Left ventricle myocardium inferior (tissue), 1 donor: ENCODE measurements around the gene ITCH. TPM values are rescaled to one million over a fixed set of nuclear protein-coding genes. Genes with fewer than 3 reads are reported as not detected.
A peak's percentile ranks its signal among the peaks of the same experiment; 100 is the strongest.
"Not testable (repeated sequence)": the region's sequence is repeated elsewhere in the genome, so short reads cannot be mapped to it uniquely, and the experiment has no call there.

Experiments
- DNase-seq: peaks from one replicate; pipeline ENCODE4 v3.0.0-alpha.2; 2020
- H3K27ac ChIP-seq: fragments of 200-600 bp; replicated peaks from 2 replicates; pipeline ENCODE4 v1.8.0; 2021
- H3K27me3 ChIP-seq: fragments of 200-600 bp; 2 replicates; pipeline ENCODE4 v1.8.0; 2021; ENCODE audit warnings: low read depth
- H3K36me3 ChIP-seq: fragments of 200-600 bp; 2 replicates; pipeline ENCODE4 v1.8.0; 2021
- H3K4me1 ChIP-seq: fragments of 200-600 bp; 2 replicates; pipeline ENCODE4 v1.8.0; 2021
- H3K4me3 ChIP-seq: fragments of 200-600 bp; 2 replicates; pipeline ENCODE4 v1.8.0; 2021; ENCODE audit warnings: mild to moderate bottlenecking, moderate library complexity
- H3K9me3 ChIP-seq: fragments of 200-600 bp; replicated peaks from 2 replicates; pipeline ENCODE4 v1.8.0; 2021
- intact Hi-C: fragments of 100-400 bp; cut with micrococcal nuclease; formaldehyde crosslinking; loops from one replicate; pipeline ENCODE4 v1.11.0; 2022
- total RNA-seq: library from RNA; stranded (reverse); fragmentation: NEBNext Ultra II Directional; extraction: Animal tissue kit (Norgen Biotek cat#: 25700); gene quantifications from one replicate; pipeline ENCODE4 v1.2.1, GENCODE V29; 2021
- TF ChIP-seq, protein P1 (sequence below): fragments of 200-600 bp; IDR thresholded peaks from 2 replicates; pipeline ENCODE4 v1.8.0; 2021; ENCODE audit warnings: antibody characterized with exemption, mild to moderate bottlenecking, borderline replicate concordance
- donor health status: DM: no; HTN: yes; CAD: no; lungs with severe emphysema.

ITCH gene
- total RNA-seq, 1 donor from 2014 or later: 40.1 TPM

DNA sequence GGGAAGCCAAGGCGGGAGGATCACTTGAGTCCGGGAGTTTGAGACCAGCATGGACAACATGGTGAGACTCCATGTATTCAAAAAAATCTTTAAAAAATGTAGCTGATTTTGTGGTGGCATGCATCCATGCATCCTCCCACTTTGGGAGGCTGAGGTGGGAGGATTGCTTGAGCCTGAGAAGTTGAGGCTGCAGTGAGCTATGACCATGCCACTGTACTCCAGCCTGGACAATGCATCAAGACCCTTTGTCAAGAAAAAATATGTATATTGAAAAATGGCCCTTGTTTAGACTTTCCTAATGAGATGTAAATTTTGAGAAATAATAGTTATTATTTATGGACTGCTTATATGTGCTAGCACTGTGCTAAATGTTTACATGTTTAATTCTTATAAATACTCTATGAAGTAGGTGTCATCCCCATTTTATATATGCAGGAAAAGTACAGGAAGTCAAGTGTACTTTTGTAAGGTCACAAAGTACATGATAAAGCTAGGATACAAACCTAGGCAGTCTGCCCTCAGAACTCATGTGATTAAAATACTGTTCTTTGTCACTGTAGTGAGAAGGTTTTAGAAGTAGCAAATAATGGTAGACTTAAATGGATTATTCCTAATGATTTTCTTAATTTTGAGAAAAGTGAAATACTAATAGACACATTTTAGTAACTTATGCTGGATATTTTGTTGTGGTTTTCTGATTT is 58.8 kb downstream of the ITCH start:
- H3K27me3 ChIP-seq: no peaks in the 10 kb centered on the region
- DNase-seq: no peak
- peaks cover 44% of the 10 kb centered on the region for H3K4me1 ChIP-seq
- H3K36me3 ChIP-seq: peaks cover 56% of the 10 kb centered on the region
- intact Hi-C loops: no loop called here
- H3K4me3 ChIP-seq: no peak overlapping the region
- peak overlapping the region; percentile 76 for H3K27ac ChIP-seq
- no peaks in the 10 kb centered on the region for H3K9me3 ChIP-seq
- TF ChIP-seq, protein P1, sequence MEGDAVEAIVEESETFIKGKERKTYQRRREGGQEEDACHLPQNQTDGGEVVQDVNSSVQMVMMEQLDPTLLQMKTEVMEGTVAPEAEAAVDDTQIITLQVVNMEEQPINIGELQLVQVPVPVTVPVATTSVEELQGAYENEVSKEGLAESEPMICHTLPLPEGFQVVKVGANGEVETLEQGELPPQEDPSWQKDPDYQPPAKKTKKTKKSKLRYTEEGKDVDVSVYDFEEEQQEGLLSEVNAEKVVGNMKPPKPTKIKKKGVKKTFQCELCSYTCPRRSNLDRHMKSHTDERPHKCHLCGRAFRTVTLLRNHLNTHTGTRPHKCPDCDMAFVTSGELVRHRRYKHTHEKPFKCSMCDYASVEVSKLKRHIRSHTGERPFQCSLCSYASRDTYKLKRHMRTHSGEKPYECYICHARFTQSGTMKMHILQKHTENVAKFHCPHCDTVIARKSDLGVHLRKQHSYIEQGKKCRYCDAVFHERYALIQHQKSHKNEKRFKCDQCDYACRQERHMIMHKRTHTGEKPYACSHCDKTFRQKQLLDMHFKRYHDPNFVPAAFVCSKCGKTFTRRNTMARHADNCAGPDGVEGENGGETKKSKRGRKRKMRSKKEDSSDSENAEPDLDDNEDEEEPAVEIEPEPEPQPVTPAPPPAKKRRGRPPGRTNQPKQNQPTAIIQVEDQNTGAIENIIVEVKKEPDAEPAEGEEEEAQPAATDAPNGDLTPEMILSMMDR: no peak

- Histone ChIP-seq H3K4me1 (peaks cover 60% of the 10 kb centered on the region), H3K27ac (peak overlapping the region; percentile 73), H3K36me3 (peaks cover 49% of the 10 kb centered on the region)
- H3K27me3 ChIP-seq, DNase-seq, intact Hi-C loops, H3K9me3 ChIP-seq, H3K4me3 ChIP-seq: not testable (repeated sequence)
Measured at GRCh38 chr20:34425032-34425690, 62.1 kb downstream of the ITCH start.

- Histone ChIP-seq H3K4me3 (no peak overlapping the region), H3K27me3 (no peaks in the 10 kb centered on the region), H3K27ac (peak overlapping the region; percentile 73), H3K36me3 (peaks cover 45% of the 10 kb centered on the region), H3K9me3 (no peaks in the 10 kb centered on the region), H3K4me1 (peaks cover 53% of the 10 kb centered on the region)
- intact Hi-C loops: no loop called here
- TF ChIP-seq, protein P1: no peak
- no peak for DNase-seq
Measured at GRCh38 chr20:34426026-34426425, 63.0 kb downstream of the ITCH start.

DNA sequence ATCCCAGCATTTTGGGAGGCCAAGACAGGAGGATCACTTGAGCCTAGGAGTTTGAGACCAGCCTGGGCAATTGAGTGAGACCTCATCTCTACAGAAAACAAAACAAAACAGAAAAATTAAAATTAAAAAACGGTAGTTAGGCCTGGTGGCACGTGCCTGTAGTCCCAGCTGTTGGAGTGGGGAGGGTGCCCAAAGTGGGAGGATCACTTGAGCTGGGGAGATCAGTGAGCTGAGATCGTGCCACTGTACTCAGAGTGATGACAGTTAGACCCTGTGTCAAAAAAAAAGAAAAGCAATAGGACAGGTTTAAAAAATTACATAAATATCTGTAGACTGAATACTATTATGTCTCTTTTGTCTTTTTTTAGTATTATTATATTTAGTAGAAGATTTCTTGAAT is 64.3 kb downstream of the ITCH start:
- H3K36me3 ChIP-seq: peaks cover 40% of the 10 kb centered on the region

GRCh38 chr20:34427784-34428183 is 64.7 kb downstream of the ITCH start:
- no peaks in the 10 kb centered on the region for H3K27me3 ChIP-seq
- peaks cover 45% of the 10 kb centered on the region for H3K4me1 ChIP-seq
- H3K4me3 ChIP-seq: no peak overlapping the region
- DNase-seq: no peak
- intact Hi-C loops: no loop called here
- TF ChIP-seq, protein P1: no peak
- no peak overlapping the region for H3K27ac ChIP-seq
- peaks cover 40% of the 10 kb centered on the region for H3K36me3 ChIP-seq
- no peaks in the 10 kb centered on the region for H3K9me3 ChIP-seq

More for the DNA sequence above, 64.3 kb downstream of the ITCH start:
- no peak overlapping the region for H3K27ac ChIP-seq
- TF ChIP-seq, protein P1: no peak
- intact Hi-C loops: no loop called here
- no peaks in the 10 kb centered on the region for H3K9me3 ChIP-seq
- no peak for DNase-seq
- peaks cover 50% of the 10 kb centered on the region for H3K4me1 ChIP-seq
- H3K27me3 ChIP-seq: no peaks in the 10 kb centered on the region
- no peak overlapping the region for H3K4me3 ChIP-seq

GRCh38 chr20:34431168-34431567 is 68.1 kb downstream of the ITCH start:
- Histone ChIP-seq H3K4me3 (no peak overlapping the region), H3K27me3 (no peaks in the 10 kb centered on the region), H3K9me3 (no peaks in the 10 kb centered on the region), H3K4me1 (peaks cover 30% of the 10 kb centered on the region), H3K27ac (no peak overlapping the region), H3K36me3 (peaks cover 20% of the 10 kb centered on the region)
- intact Hi-C loops: no loop called here
- no peak for DNase-seq
- TF ChIP-seq, protein P1: no peak

GRCh38 chr20:34432663-34433062 is 69.6 kb downstream of the ITCH start:
- Histone ChIP-seq H3K4me1 (peaks cover 37% of the 10 kb centered on the region), H3K36me3 (peaks cover 14% of the 10 kb centered on the region)
- intact Hi-C loops, H3K27ac ChIP-seq, H3K4me3 ChIP-seq, H3K9me3 ChIP-seq, H3K27me3 ChIP-seq, DNase-seq: not testable (repeated sequence)
